Activated T-helper 2 cell treated with anti-CD3 and anti-CD28 coated beads, Interferon-gamma antibody, Interleukin-2, Interleukin-4, amounts not matched to agents 10 μg/mL and 5 μg/mL and 100 μg/mL, durations not matched to agents 14 hours and 24 hours and 36 hours (primary cell): ENCODE data around the gene SAMM50. TPM values are rescaled to one million over a fixed set of nuclear protein-coding genes. Genes with fewer than 3 reads are reported as not detected.
A peak's percentile ranks its signal among the peaks of the same experiment; 100 is the strongest.

Experiments
- DNase-seq: peaks from one replicate; pipeline ENCODE4 v3.0.0; 2021; ENCODE audit warnings: low spot score
- H3K27ac Mint-ChIP-seq: one replicate; pipeline ENCODE4 v1.8.0; 2021; ENCODE audit warnings: mixed read lengths
- H3K27me3 Mint-ChIP-seq: one replicate; pipeline ENCODE4 v1.8.0; 2021; ENCODE audit warnings: low read depth, mixed read lengths
- H3K36me3 Mint-ChIP-seq: one replicate; pipeline ENCODE4 v1.8.0; 2021; ENCODE audit warnings: low read depth, mixed read lengths
- H3K4me1 Mint-ChIP-seq: one replicate; pipeline ENCODE4 v1.8.0; 2021; ENCODE audit warnings: low read depth, mixed read lengths
- H3K4me3 Mint-ChIP-seq: one replicate; pipeline ENCODE4 v1.8.0; 2021; ENCODE audit warnings: low read depth, mild to moderate bottlenecking, moderate library complexity, mixed read lengths
- H3K9me3 Mint-ChIP-seq: one replicate; pipeline ENCODE4 v1.8.0; 2021; ENCODE audit warnings: mixed read lengths
- intact Hi-C: fragments of 100-400 bp; cut with micrococcal nuclease; formaldehyde crosslinking; loops from one replicate; pipeline ENCODE4 v1.15.1; 2023
- total RNA-seq: library from RNA; stranded (reverse); gene quantifications from 2 replicates; pipeline ENCODE4 v1.2.3, GENCODE V29; 2022

Gene SAMM50
- total RNA-seq, 1 donor from 2014 or later = 59.0 TPM

DNA sequence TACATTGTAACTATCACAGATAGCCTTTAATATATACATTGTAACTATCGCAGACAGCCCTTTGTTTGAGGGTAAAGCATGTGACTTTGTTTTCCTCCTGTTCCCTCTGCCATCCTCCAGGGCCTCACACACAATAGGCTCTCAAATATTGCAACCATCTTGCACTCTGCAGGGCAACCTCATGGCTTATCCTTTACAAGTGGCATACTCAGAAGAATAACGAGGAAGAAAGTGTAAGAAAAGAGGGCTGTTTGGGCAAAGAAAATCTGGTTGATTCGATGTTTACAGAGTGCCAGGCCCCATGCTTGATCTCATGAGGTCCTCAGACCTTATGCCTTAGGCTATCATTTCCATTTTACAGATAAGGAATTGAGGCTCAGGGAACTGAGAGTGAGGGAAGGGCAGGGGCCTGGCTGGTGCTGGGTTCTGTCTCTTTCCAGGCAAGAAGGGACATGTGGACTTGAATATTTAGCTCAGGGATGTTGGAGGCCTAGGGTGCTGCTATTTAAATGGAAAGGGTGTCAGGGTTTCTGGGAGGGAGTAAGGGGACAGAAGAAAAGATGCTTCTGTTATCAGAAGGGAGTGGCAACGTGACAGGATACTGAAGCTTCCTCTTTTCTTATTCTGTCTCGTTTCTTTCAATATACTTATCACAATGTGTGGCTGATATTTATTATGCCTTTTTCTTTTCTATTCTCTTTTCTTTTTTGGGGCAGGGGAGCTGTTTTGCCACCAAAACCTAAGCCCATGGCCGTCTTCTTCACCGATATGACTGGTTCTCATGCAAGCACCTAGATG lies 1.1 kb upstream of the SAMM50 start:
- Mint-ChIP-seq H3K36me3 (no peaks in the 10 kb centered on the region), H3K9me3 (no peaks in the 10 kb centered on the region), H3K4me1 (peaks cover 21% of the 10 kb centered on the region), H3K4me3 (peak overlapping the region; percentile 98), H3K27me3 (no peaks in the 10 kb centered on the region), H3K27ac (peak overlapping the region; percentile 90)
- intact Hi-C loops = loop anchor here (10.0 kb wide), 1 partner anchor 71 kb away; the partner anchor contains the start of gene PARVB
- no peak for DNase-seq

DNA sequence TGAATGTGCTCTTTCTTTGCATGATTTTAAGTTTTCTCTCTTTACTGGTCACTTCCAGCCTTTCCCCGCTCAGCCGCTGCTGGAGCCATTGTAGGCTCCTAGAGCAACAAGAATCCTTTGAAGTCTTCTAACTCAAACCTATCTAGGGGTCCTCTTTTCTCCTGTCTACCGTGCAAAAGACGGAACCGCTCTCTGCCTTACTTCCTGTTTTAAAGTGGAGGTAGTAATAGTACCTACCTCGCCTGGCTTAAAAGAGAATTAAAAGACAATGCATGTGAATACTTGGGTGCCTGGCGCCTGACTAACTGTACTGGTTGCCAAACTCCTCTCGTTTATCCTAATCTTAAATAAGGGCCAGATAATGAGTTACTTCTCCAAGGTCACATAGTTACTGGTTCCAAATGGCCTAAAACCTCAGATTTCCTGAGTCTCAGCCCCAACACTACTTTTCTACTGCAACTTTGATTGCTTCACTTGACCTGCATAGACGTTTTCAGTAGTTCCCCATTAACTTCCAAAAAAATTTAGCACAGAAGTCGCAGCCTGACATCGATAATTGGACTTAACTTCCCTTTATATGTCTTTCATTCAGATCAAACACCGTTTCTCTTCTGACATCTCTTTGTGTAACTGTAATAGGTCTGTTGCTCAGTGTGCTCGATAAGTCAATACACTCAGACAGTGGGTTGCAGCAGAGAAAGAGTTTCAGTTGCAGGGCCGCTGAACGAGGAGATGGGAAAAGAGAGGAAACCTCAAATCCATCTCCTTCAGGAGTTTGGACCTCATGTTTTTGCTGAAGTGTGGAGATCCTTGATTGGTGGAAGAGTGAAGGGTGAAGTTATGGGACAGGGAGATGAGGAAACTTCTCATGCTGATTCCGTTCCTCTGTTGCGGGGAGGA lies 891 bp downstream of the SAMM50 start:
- Mint-ChIP-seq H3K27ac (peak overlapping the region; percentile 90), H3K4me3 (peak overlapping the region; percentile 98), H3K4me1 (peaks cover 21% of the 10 kb centered on the region), H3K27me3 (no peaks in the 10 kb centered on the region), H3K36me3 (no peaks in the 10 kb centered on the region), H3K9me3 (no peaks in the 10 kb centered on the region)
- intact Hi-C loops = loop anchor here (10.0 kb wide), 1 partner anchor 69 kb away; the partner anchor contains the start of gene PARVB
- DNase-seq = no peak

DNA sequence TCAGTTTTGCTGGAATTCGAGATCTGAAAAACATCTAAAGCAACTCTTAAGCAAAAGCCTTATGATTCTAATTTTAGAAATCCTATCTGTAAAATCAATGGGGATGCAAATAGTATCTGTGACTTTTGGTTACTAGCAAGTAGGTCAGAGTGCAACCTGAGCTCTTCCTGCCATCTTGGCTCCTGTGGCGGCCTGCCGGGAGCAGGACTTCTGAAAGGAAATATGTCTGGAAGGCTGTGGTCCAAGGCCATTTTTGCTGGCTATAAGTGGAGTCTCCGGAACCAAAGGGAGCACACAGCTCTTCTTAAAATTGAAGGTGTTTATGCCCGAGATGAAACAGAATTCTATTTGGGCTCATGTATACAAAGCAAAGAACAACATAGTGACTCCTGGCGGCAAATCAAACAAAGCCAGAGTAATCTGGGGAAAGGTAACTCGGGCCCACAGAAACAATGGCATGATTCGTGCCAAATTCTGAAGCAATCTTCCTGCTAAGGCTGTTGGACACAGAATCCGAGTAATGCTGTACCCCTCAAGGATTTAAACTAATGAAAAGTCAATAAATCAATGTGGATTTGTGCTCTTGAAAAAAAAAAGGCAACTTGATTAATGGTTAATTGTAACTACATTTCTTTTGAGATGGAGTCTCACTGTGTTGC lies 1.7 kb downstream of the SAMM50 start:
- H3K27ac Mint-ChIP-seq = peak overlapping the region; percentile 90
- no peaks in the 10 kb centered on the region for H3K36me3 Mint-ChIP-seq
- intact Hi-C loops = loop anchor here (10.0 kb wide), 1 partner anchor 68 kb away; the partner anchor contains the start of gene PARVB
- peak overlapping the region; percentile 98 for H3K4me3 Mint-ChIP-seq
- no peaks in the 10 kb centered on the region for H3K9me3 Mint-ChIP-seq
- DNase-seq = no peak
- H3K4me1 Mint-ChIP-seq = peaks cover 21% of the 10 kb centered on the region
- H3K27me3 Mint-ChIP-seq = no peaks in the 10 kb centered on the region

DNA sequence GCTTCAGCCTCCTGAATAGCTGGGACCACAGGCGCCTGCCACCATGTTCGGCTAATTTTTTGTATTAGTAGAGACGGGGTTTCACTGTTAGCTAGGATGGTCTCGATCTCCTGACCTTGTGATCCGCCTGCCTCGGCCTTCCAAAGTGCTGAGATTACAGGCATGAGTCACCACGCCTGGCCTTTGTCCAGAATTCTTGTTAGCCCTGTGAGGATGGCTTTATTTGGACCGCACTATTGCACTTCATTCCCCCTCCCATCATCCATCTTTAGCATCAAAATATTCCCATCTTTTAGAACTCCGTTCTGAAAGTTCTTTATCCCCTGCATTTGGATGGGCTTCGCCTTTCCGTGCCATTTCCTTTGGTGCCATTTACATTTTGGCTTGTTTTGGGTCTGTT lies 2.6 kb downstream of the SAMM50 start:
- no peaks in the 10 kb centered on the region for H3K9me3 Mint-ChIP-seq
- peak overlapping the region; percentile 1 for H3K27ac Mint-ChIP-seq
- H3K27me3 Mint-ChIP-seq = no peaks in the 10 kb centered on the region
- peak overlapping the region; percentile 35 for H3K4me3 Mint-ChIP-seq
- no peak for DNase-seq
- H3K4me1 Mint-ChIP-seq = peaks cover 21% of the 10 kb centered on the region
- intact Hi-C loops = loop anchor here (10.0 kb wide), 1 partner anchor 67 kb away; the partner anchor contains the start of gene PARVB
- no peaks in the 10 kb centered on the region for H3K36me3 Mint-ChIP-seq

DNA sequence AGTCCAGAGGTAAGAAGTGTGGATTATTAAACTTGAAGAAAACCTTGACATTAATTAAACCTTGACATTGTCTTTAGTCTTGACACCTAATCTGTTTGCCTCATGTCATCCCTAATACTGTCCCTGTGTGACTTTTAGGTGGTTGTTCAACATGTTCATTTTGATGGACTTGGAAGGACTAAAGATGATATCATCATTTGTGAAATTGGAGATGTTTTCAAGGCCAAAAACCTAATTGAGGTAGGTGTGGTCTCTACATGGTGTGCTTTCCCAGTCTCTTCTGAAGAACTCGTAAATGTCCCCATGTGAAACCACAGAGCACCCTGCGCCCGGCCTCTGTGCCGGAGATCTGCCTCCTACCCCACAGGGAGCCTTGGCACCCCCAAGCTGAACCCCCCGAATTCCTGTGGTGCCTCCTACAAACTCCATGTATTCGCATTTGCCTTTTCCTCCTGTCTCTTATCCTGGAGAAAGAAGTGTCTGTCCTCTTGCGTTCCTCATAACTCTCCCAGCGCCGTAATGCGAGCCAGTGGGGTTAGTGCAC lies 9.1 kb downstream of the SAMM50 start:
- H3K27me3 Mint-ChIP-seq = no peaks in the 10 kb centered on the region
- H3K4me1 Mint-ChIP-seq = no peaks in the 10 kb centered on the region
- H3K36me3 Mint-ChIP-seq = peaks cover 54% of the 10 kb centered on the region
- intact Hi-C loops = no loop called here
- H3K4me3 Mint-ChIP-seq = no peak overlapping the region
- H3K9me3 Mint-ChIP-seq = no peaks in the 10 kb centered on the region
- H3K27ac Mint-ChIP-seq = no peak overlapping the region
- DNase-seq = no peak

DNA sequence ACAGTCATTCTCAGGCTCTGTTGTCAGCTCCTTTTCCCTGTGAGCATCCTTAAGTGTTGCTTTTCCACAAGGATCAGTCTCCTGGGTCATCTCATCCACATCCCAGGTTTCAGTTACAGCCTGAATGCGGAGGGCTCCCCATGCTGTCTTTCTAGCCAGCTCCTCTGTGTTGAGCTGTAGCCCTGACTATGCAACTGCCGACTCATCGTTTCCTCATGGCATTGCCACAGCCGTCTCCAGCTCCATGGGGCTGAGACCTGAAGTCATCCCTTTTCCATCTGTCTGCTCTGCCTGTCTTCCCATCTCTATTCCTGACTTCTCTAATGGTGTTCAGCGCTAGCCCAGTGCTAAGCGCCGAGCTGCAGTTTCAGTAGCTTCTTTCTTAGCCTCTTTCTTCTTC lies 11.8 kb downstream of the SAMM50 start:
- H3K4me3 Mint-ChIP-seq = no peak overlapping the region
- no peaks in the 10 kb centered on the region for H3K9me3 Mint-ChIP-seq
- no peaks in the 10 kb centered on the region for H3K4me1 Mint-ChIP-seq
- no peak for DNase-seq
- intact Hi-C loops = no loop called here
- peaks cover 66% of the 10 kb centered on the region for H3K36me3 Mint-ChIP-seq
- H3K27ac Mint-ChIP-seq = no peak overlapping the region
- H3K27me3 Mint-ChIP-seq = no peaks in the 10 kb centered on the region

DNA sequence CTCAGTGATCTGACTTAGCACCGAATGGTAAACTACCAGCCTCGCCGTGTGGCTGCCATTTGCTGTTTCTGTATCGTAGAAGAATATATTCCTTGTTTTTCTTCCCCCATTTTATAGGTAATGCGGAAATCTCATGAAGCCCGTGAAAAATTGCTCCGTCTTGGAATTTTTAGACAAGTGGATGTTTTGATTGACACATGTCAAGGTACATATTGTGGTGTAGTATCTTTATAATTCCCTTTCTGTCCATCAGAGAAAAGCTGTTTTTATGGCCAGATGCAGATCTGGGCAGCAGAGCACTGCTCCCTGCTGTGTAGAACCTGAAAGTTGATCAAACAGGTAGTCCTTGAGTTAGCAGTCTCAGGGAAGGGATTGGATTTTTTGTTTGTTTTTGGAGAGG lies 13.4 kb downstream of the SAMM50 start:
- no peak overlapping the region for H3K4me3 Mint-ChIP-seq
- intact Hi-C loops = no loop called here
- no peaks in the 10 kb centered on the region for H3K27me3 Mint-ChIP-seq
- H3K27ac Mint-ChIP-seq = no peak overlapping the region
- no peak for DNase-seq
- no peaks in the 10 kb centered on the region for H3K4me1 Mint-ChIP-seq
- H3K36me3 Mint-ChIP-seq = peaks cover 68% of the 10 kb centered on the region
- no peaks in the 10 kb centered on the region for H3K9me3 Mint-ChIP-seq

DNA sequence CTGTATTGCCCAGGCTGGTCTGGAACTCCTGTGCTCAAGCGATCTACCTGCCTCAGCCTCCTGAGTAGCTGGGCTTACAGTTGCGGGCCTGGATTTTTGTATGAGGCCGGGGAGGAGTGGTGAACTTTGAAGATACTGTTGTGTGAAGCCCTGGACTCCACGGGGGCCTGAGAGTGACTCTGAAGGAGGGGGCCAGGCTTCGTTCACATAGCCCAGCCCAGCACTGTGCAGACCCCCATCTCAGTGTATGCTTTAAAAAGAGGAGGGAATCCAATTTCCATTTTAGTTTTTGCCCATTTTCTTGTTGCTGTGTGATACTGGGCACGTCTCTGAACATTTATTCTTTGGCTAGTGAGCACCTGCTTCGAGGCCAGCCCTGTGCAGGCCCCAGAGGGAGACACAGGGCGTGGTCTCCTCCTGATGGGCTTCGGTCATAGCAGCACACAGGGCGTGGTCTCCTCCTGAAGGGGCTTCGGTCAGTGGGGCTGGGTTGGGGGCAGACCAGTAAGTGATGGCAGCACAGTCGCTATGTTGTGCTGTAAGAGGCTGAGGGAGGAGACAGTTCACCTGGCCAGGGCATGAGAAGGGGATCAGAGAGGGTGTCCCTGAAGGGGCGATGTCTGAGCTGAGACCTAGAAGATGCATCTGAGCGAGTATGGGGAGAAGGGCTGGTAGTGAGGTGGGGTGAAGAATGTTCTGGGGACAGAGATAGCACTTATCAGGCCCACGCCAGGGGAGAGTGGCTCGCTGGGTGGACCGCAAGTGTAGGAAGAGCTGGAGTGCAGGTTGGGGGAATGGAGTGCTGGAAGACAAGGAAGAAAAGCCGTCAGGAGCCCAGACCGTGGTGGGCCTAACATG lies 14.0 kb downstream of the SAMM50 start:
- DNase-seq = no peak
- Mint-ChIP-seq H3K27me3 (no peaks in the 10 kb centered on the region), H3K4me3 (no peak overlapping the region), H3K27ac (no peak overlapping the region), H3K4me1 (no peaks in the 10 kb centered on the region), H3K36me3 (peaks cover 69% of the 10 kb centered on the region), H3K9me3 (no peaks in the 10 kb centered on the region)
- intact Hi-C loops = no loop called here

DNA sequence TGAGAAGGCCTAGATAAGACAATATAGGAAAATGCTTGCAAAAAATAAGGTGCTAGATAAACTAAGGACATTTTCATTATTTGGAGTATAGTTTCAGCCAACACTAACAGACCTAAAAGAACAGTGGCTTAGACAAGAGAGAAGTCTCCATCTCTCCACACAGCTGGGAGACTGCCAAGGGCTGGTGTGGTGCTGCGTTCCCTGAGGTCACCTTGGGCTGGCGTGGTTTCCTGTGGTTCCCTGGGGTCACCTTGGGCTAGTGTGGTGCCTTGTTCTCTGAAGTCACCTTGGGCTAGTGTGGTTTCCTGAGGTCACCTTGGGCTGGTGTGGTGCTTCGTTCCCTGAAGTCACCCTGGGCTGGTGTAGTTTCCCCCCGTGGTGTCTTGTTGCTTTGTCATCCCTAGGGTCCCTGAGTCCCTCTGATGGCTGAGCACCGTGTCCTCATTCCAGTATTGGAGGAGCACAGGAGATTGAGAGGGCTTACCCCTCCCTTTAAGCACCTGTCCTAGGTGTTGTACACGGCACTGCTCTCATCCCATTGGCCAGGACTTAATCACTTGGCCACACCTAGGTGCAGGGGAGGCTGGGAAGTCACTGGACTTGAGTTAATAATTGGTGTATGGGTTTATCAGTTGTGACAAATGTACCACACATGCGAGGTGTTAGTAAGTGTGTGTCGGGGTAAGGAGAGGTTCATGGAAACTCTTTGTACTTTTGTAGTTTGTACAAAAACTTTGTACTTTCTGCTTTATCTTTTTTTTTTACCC lies 14.9 kb downstream of the SAMM50 start:
- H3K36me3 Mint-ChIP-seq = peaks cover 69% of the 10 kb centered on the region
- H3K4me1 Mint-ChIP-seq = no peaks in the 10 kb centered on the region
- H3K9me3 Mint-ChIP-seq = no peaks in the 10 kb centered on the region
- no peak for DNase-seq
- no peaks in the 10 kb centered on the region for H3K27me3 Mint-ChIP-seq
- no peak overlapping the region for H3K4me3 Mint-ChIP-seq
- H3K27ac Mint-ChIP-seq = no peak overlapping the region
- intact Hi-C loops = no loop called here

DNA sequence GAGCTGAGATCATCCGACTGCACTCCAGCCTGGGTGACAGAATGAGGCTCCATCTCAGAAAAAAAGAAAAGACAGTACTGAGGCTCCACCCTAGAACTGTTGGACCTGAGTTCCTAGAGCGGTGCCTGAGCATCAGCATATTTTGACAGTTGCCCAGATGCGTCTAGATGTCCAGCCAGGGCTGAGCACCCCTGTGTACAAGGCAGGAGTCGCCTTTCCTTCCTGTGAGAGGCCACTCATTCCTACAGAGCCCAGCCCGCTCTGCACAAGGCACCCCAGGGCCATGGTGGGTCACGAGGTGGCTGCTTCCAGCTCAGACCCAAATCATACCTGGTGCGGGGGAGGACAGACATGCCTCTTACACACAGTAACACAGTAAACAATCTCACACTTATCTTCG lies 15.9 kb downstream of the SAMM50 start:
- DNase-seq = no peak
- Mint-ChIP-seq H3K27me3 (no peaks in the 10 kb centered on the region), H3K4me1 (no peaks in the 10 kb centered on the region), H3K9me3 (no peaks in the 10 kb centered on the region), H3K36me3 (peaks cover 69% of the 10 kb centered on the region), H3K4me3 (no peak overlapping the region), H3K27ac (no peak overlapping the region)
- intact Hi-C loops = no loop called here

DNA sequence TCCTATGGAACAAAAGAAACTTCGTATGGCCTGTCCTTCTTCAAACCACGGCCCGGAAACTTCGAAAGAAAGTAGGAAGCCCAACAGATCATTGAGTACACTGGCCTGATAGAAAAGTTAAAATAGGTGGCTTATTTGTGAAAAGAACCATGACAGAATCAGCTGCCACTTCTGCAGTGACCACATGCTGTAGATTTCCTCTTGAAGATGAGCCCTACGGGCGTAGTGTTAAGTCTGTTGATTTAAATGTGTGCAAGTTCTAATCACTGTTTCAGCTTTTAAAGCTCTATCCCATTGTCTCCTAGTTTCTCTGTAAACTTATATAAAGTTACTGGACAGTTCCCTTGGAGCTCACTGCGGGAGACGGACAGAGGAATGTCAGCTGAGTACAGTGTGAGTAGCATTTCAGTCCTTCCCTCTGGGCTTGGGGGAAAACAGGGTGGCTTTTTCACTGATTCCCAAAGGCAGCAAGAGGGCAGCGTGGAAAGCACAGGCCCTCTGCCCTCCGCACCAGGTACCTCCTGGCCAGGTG lies 17.8 kb downstream of the SAMM50 start:
- intact Hi-C loops = no loop called here
- H3K27me3 Mint-ChIP-seq = no peaks in the 10 kb centered on the region

More for the DNA sequence above, 17.8 kb downstream of the SAMM50 start:
- no peak for DNase-seq
- Mint-ChIP-seq H3K27ac (no peak overlapping the region), H3K36me3 (peaks cover 69% of the 10 kb centered on the region), H3K4me1 (no peaks in the 10 kb centered on the region), H3K9me3 (no peaks in the 10 kb centered on the region), H3K4me3 (no peak overlapping the region)
